Ishikawa (cell line): ENCODE measurements around the gene CAMTA1.

Experiments used
- EP300 ChIP-seq: IDR thresholded peaks from 2 replicates; pipeline ENCODE4 v1.6.1; 2012; ENCODE audit warnings: borderline replicate concordance
- FOXM1 ChIP-seq: IDR thresholded peaks from 2 replicates; pipeline ENCODE4 v1.6.1; 2012; ENCODE audit warnings: low read depth, borderline replicate concordance
- MAX ChIP-seq: IDR thresholded peaks from 2 replicates; pipeline ENCODE4 v1.6.1; 2012
- RAD21 ChIP-seq: IDR thresholded peaks from 2 replicates; pipeline ENCODE4 v1.6.1; 2012; ENCODE audit warnings: low read depth
- TAF1 ChIP-seq: IDR thresholded peaks from 2 replicates; pipeline ENCODE4 v1.6.1; 2012; ENCODE audit warnings: low read depth, mild to moderate bottlenecking
- YY1 ChIP-seq: IDR thresholded peaks from 2 replicates; pipeline ENCODE4 v1.6.1; 2012; ENCODE audit warnings: low read depth

GRCh38 chr1:7464736-7465135, 679.5 kb downstream of the CAMTA1 start:
- TF ChIP-seq TAF1 (no peak), EP300 (no peak), MAX (no peak), YY1 (no peak), FOXM1 (no peak), RAD21 (no peak)
